T1000 (cell line): ENCODE measurements around the gene SLC1A2.
A peak's percentile ranks its signal among the peaks of the same experiment; 100 is the strongest.

Experiments
- DNase-seq: peaks from one replicate; lab custom pipeline; 2025; ENCODE audit warnings: mixed read lengths; lab: John Stamatoyannopoulos, UW

Gene SLC1A2

DNA sequence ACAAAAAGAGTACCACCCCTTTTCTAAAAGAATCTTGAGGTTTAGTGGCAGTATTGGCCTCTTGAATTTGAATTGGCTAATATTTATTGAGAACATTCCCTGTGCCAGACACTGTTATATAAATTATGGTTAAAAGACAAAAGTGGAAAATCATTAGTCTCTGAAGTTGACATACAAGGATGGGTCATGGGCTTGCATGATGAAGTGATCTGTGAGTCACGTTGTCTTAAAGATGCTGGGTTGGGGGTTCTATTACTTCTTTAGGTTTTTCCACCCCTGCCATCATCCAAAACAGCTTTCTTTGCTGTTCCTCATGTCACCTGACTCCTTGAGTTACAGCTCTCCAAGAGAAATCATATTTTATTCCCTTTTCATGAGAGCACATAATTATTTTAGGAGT, 195.4 kb downstream of the SLC1A2 start:
- DNase-seq, result no peak

DNA sequence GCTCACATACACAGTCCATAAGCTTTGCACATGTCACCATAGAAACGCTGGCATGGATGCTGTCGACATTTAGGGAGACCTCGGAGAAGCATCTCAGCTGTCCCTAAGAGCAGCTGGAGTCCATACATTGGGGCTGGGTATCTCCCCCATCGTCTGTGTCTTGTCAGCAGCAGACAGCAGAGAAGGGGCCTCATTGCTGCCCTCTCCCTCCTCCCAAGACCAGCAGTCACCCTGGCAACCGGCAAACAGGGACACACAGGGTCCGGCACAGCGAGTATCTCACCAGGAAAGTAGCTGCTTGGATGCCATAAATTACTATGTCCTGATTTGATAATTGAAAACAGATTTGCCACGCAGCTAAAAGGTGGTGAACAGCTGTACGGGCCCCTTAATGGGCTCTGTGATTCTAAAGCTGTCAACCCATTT, 196.0 kb downstream of the SLC1A2 start:
- DNase-seq, result no peak

DNA sequence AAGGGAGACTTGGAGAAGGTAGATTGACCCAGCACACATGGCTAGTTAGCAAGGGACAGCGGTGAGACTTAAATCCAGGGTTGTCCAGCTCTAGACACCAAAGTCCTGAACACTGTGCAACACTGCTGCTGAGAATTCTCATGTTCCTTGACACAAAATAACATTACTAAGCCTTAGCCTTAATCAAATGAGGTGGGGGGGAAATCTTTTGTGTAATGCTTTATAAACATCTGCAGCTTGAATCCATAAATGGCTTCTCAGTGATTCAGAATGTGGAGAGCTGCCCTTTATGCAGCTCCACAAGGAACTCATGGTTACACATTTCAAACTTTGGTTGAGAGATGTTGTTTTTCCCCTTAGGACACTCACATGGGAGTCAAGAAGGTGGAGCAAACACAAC, 200.4 kb downstream of the SLC1A2 start:
- no peak for DNase-seq

DNA sequence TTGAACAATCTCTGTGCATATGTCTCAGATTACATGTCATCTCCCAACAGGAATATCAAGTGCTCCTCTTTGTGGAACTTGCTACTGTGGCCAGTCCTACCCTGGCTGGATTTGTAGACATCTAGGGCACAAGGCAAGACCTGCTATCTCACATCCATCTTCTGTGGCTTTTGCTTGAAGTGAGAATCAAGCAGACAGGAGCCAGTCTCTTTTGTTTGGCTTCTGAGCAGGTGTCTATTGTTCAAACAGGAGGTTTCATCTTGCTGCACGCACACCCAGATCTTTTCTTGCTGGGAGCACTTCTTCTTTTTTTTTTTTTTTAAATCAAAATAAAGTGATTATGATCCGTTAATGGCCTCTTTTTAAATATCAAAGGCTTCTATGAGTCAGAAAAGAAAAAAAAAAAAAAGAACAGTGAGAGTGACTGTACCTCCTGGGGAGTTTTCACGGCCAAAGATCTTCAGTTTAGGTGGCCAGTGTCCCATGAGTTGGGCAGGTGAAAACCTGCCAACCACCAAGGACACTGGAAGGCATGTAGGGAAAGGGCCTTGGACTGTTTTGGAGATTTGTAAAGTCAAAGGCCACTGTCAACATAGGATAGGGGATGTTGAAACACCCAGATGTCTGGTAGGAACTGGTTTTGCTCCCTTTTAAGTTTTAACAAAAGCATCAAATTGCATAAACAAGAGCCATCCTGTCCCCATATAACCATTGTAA, 202.2 kb downstream of the SLC1A2 start:
- DNase-seq, result no peak

DNA sequence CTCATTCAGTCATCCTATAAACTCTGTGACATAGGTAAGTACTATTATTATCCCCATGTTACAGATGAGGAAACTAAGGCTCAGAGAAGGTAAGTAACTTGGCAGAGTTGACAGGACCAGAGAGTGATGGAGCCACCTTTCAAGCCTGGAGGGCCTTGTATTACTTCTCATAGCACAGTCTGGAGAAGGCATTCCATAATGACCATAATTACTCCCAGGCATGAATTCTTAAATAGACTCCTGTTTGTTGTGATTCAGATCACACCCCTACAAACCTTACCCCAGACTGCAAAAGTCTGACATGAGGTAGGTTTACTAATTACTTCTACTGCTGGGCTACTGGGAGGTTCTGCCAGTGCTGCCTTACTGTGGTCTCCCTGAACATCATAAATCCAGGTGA, 203.4 kb downstream of the SLC1A2 start:
- no peak for DNase-seq

DNA sequence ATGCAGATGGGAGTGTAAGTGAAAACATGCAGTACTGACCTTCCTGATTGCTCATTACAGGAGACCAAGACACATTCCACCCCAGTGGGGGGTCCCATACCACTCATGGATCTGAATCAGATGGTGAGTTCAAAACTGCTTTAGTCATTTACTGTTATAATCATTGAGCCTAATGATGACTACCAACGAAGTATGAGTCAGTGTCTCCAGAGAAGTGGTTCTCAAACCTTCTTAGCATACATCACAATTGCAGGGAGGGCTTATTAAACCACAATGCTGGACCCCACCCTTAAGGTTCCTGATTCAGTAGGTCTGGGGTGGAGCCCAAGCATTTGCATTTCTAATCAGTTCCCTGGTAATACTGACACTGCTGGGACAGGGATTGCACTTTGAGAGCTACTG, 204.6 kb downstream of the SLC1A2 start:
- DNase-seq, result peak; percentile 84

DNA sequence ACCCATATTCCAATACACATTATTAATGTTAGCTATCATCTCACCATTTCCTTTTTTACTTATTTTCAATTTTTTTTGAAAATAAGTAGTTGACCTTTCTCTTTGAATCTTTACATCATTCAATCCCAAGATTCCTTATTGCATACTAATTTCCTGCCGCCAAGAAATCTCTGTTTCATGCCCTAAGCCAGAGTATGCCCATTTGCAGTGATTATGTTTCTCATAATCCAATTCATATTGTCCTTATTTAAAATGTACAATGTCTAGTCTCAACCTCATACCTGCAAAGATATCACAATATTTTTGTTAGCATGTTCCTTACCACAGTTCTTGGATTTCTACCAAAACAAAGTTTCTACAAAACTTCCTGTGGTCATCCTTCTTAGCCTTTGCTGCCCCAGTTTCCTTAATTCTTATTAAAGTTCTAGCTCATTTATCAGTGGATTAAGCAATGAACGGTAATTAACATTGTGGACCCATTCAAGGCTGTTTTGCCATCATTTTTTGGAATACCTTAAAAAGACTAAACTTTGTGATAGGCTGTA, 205.1 kb downstream of the SLC1A2 start:
- no peak for DNase-seq

DNA sequence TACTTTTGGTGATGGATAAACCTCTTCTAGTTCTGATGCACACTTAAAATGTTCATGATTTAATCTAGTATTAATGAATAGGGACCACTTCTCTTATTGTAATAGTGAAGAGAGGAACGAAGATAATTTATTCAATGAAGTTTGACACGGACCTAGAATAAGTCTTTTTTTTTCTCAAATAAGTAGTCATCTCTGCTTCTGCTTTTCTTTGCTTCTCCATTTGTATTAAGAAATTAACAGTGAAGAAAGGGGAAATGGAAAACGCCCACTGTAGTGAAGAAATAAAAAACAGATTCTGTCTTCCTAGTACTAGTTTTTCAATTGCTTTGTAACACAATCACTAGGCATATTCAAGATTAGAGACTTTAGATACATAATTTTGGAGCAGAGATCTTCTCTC, 207.4 kb downstream of the SLC1A2 start:
- DNase-seq, result no peak

DNA sequence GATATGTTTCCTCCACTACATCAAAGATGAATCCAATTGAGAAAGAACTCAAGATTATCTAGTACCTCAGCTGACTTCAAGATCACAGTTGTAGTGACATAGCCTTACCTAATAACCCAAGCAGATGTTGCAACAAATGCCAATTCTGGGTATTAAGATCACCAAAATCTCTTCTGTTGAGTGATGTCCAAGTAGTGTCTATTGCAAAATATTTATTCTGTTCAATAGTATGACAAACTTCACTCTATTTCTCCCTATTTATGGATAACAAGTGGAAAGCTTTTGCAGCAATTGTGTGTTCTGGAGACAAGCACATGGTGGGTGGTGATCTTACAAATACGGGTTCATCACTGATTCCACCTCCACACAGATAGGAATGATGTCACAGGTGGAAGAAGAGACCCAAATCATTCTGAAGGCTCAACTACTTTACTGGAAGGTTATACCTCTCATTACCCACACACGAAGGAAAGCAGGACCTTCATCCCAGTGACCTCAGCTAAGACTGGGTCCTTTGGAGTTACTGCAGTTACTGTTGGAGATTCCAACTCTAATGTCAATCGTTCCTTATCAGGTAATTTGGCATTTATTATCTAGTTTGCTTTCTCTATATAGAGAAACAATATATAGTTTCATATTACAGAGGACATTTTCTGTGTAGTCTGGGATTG, 208.3 kb downstream of the SLC1A2 start:
- DNase-seq, result no peak

DNA sequence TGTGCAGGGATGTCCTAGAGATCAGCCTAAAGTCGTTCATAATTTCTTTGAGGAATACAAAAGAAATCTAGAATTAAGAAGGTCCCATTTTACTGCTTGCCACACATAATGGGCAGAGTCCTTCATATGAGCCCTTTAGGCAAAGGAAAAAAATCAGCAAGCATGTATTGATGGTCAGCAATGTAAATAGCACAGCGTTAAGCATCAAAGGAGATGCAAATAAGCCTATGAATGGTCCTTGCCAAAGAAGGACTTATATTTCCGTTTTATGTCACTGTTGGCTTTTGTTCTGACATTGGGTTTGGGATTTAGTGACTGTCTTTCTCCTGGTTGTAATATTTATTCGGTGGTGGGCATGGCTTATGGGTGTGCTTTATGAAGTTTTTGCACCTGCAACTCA, 210.6 kb downstream of the SLC1A2 start:
- DNase-seq, result no peak

DNA sequence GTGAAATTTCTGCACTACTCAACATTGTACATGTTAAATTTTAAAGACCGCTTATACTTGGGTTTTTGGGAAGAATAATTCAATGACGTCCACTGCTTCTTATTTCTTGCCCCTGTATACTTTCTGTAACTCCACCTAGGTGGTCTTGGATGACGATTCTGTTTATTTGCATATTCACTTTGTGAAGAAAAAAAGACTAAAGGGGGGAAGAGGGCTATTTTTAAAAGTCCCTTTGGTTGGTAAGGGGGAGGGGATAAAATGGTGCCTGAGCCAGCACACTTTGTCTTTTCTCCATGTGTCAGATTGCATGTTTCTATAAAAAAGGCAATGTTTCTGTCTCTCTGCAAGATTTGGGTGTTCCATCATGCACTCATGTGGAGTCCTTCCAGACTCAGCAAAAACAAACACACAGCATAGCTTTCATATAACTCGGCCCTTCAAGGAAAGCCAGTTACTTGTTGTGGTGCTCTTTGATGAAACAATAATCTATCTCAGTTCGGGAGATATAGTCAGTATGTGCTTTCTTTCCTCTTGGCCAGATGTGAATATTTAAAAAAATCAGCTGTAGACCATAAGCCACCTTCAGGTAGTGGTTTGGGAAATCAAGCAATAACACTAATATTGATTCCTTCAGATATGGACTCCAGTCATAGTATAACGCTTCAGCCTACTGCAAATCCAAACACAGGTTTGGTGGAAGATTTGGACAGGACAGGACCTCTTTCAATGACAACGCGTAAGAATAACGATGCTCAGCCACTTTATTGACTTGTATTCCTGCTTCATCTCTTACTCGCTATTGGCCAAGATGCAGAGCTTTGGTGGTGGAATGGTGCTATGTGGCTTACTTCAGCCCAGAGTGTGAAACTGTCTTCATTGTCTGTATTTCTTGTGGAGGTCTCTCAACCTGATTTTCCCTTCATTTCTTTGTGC, 211.6 kb downstream of the SLC1A2 start:
- no peak for DNase-seq

DNA sequence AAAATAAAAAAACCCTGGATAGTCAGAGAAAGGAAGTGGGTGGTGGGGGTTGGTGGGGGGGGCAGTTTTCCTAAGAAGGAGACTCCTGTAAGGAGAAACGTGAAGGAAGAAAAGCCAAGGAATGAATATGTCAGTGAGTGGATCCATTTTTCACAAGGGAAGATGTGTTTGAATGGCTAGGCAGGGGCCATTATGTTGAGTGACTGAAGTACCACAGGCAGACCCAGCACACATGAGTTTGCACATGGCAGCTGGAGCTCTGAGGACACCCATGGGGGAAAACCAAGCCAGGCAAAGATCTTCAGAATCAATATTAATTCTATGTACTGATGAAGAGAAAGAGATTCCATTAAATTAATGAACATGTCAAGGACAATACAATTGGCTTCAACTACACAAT, 212.7 kb downstream of the SLC1A2 start:
- no peak for DNase-seq

DNA sequence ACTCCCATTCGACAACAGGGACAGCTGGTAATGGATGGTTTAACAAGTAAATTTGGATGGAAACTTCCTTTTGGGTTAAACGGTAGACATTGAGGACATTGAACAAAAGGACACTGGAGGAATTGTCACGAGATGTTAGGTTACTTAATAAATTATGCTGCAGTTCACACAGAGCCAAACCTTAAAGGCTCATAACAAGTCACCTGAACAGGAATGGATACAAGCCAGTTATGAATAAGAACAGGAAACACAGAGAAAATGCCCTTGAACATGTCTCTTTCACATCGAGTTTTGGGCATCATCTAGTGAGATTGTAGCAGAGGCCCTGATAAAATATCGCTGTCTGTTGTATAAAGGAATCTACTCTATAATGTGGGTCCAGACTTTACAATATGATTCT, 214.7 kb downstream of the SLC1A2 start:
- no peak for DNase-seq
